ENCODE data around the gene MEN1.

Gene MEN1

GRCh38 chr11:64787526-64788320, 22.6 kb downstream of the MEN1 start:
- peak; percentile 70 for DNase-seq (ENCODE audit: low read depth)
- TF ChIP-seq CTCF (conservative IDR thresholded peaks at IDR 0.05; ENCODE audit: low read depth, low read length), result peak; percentile 95
- no peak overlapping the region for H3K4me3 ChIP-seq (ENCODE audit: low read depth, low read length)

GRCh38 chr11:64786308-64786707, 24.0 kb downstream of the MEN1 start:
- TF ChIP-seq CTCF (conservative IDR thresholded peaks at IDR 0.05; ENCODE audit: low read depth, low read length), result no peak
- DNase-seq (ENCODE audit: low read depth), result no peak
- no peak overlapping the region for H3K4me3 ChIP-seq (ENCODE audit: low read depth, low read length)

- no peak for DNase-seq (ENCODE audit: low read depth)
- no peak for TF ChIP-seq CTCF (conservative IDR thresholded peaks at IDR 0.05; ENCODE audit: low read depth, low read length)
Observed at GRCh38 chr11:64784813-64785581, 25.4 kb downstream of the MEN1 start.

GRCh38 chr11:64778473-64779298, 31.7 kb downstream of the MEN1 start, which contains the start of gene SF1:
SF1 (minus strand) TSS chr11:64778542; CDS start chr11:64778392, 150 bp downstream.
- DNase-seq (ENCODE audit: low read depth), result peak; percentile 100
- TF ChIP-seq CTCF (conservative IDR thresholded peaks at IDR 0.05; ENCODE audit: low read depth, low read length), result peak; percentile 14

More at GRCh38 chr11:64784813-64785581, 25.4 kb downstream of the MEN1 start:
- no peak overlapping the region for H3K4me3 ChIP-seq (ENCODE audit: low read depth, low read length)

GRCh38 chr11:64778223-64778472, 32.2 kb downstream of the MEN1 start:
- DNase-seq (ENCODE audit: low read depth), result no peak
- no peak for TF ChIP-seq CTCF (conservative IDR thresholded peaks at IDR 0.05; ENCODE audit: low read depth, low read length)
- peak overlapping the region; percentile 91 for H3K4me3 ChIP-seq (ENCODE audit: low read depth, low read length)

More at GRCh38 chr11:64778473-64779298, 31.7 kb downstream of the MEN1 start, which contains the start of gene SF1:
- H3K4me3 ChIP-seq (ENCODE audit: low read depth, low read length), result peak within 1 kb of the TSS; percentile 91

GRCh38 chr11:64777449-64778222, 32.7 kb downstream of the MEN1 start:
- TF ChIP-seq CTCF (conservative IDR thresholded peaks at IDR 0.05; ENCODE audit: low read depth, low read length), result no peak
- DNase-seq (ENCODE audit: low read depth), result peak; percentile 86

More at GRCh38 chr11:64777449-64778222, 32.7 kb downstream of the MEN1 start:
- peak overlapping the region; percentile 91 for H3K4me3 ChIP-seq (ENCODE audit: low read depth, low read length)
